ENCODE results near the gene PLCB3.

DNA sequence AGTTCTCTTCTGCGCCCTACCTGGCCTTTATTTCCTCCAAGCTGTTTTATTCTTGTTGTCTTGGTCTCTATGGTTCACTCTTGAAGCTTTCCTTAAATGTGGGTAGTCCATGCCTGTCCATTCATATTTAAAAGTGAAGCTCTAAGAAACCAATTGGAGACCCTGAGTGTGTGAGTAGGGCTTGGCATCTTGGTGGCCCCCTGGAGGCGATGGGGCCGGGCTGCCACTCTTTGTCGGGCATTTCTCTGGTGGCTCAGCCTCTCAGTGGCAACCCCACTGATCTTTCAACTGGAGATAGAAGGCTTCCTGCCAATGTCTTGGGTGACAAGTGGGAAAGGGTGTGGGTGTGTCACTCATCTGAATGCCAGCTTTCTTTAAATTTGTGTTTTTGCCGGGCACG lies 34.5 kb upstream of the PLCB3 start:
- TF ChIP-seq, protein P1, sequence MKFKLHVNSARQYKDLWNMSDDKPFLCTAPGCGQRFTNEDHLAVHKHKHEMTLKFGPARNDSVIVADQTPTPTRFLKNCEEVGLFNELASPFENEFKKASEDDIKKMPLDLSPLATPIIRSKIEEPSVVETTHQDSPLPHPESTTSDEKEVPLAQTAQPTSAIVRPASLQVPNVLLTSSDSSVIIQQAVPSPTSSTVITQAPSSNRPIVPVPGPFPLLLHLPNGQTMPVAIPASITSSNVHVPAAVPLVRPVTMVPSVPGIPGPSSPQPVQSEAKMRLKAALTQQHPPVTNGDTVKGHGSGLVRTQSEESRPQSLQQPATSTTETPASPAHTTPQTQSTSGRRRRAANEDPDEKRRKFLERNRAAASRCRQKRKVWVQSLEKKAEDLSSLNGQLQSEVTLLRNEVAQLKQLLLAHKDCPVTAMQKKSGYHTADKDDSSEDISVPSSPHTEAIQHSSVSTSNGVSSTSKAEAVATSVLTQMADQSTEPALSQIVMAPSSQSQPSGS (IDR thresholded peaks at IDR 0.05; ENCODE audit: low read length) = no peak
- TF ChIP-seq, protein P2, sequence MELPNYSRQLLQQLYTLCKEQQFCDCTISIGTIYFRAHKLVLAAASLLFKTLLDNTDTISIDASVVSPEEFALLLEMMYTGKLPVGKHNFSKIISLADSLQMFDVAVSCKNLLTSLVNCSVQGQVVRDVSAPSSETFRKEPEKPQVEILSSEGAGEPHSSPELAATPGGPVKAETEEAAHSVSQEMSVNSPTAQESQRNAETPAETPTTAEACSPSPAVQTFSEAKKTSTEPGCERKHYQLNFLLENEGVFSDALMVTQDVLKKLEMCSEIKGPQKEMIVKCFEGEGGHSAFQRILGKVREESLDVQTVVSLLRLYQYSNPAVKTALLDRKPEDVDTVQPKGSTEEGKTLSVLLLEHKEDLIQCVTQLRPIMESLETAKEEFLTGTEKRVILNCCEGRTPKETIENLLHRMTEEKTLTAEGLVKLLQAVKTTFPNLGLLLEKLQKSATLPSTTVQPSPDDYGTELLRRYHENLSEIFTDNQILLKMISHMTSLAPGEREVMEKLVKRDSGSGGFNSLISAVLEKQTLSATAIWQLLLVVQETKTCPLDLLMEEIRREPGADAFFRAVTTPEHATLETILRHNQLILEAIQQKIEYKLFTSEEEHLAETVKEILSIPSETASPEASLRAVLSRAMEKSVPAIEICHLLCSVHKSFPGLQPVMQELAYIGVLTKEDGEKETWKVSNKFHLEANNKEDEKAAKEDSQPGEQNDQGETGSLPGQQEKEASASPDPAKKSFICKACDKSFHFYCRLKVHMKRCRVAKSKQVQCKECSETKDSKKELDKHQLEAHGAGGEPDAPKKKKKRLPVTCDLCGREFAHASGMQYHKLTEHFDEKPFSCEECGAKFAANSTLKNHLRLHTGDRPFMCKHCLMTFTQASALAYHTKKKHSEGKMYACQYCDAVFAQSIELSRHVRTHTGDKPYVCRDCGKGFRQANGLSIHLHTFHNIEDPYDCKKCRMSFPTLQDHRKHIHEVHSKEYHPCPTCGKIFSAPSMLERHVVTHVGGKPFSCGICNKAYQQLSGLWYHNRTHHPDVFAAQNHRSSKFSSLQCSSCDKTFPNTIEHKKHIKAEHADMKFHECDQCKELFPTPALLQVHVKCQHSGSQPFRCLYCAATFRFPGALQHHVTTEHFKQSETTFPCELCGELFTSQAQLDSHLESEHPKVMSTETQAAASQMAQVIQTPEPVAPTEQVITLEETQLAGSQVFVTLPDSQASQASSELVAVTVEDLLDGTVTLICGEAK (IDR thresholded peaks at IDR 0.05; ENCODE audit: borderline replicate concordance) = no peak
- TF ChIP-seq JUND (IDR thresholded peaks at IDR 0.05; ENCODE audit: low read depth, low read length) (no peak), TCF12 (IDR thresholded peaks at IDR 0.05; ENCODE audit: low read depth, low read length) (no peak), ZNF274 (IDR thresholded peaks at IDR 0.05; ENCODE audit: insufficient read depth, insufficient read length) (no peak)
- TF ChIP-seq, protein P3, sequence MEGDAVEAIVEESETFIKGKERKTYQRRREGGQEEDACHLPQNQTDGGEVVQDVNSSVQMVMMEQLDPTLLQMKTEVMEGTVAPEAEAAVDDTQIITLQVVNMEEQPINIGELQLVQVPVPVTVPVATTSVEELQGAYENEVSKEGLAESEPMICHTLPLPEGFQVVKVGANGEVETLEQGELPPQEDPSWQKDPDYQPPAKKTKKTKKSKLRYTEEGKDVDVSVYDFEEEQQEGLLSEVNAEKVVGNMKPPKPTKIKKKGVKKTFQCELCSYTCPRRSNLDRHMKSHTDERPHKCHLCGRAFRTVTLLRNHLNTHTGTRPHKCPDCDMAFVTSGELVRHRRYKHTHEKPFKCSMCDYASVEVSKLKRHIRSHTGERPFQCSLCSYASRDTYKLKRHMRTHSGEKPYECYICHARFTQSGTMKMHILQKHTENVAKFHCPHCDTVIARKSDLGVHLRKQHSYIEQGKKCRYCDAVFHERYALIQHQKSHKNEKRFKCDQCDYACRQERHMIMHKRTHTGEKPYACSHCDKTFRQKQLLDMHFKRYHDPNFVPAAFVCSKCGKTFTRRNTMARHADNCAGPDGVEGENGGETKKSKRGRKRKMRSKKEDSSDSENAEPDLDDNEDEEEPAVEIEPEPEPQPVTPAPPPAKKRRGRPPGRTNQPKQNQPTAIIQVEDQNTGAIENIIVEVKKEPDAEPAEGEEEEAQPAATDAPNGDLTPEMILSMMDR (IDR thresholded peaks at IDR 0.05 in 2 of 3, conservative IDR thresholded peaks at IDR 0.05 in 1 of 3; ENCODE audit: control insufficient read depth in 2 of 3, extremely low read depth in 1 of 3, insufficient read depth in 1 of 3, low read depth in 3 of 3, low read length in 3 of 3) = no peak
